IMR-90 (cell line): ENCODE data around the gene CCDC33. TPM values are rescaled to one million over a fixed set of nuclear protein-coding genes. Genes with fewer than 3 reads are reported as not detected.

ENCODE experiments used
- ATAC-seq: fragments of 200-7000 bp; cut with Tn5 transposase; 2 replicates; pipeline ENCODE4 v1.9.1; 2020; ENCODE audit warnings: low read depth, mild to moderate bottlenecking, moderate library complexity
- BruUV-seq: library from RNA; stranded (reverse); fragments of 400-500 nt; replicated peaks from 2 replicates; lab custom pipeline; 2021; lab: Mats Ljungman, UMichigan
- CTCF ChIA-PET: fragments of 300-600 bp; formaldehyde crosslinking; extraction: SDS; loops from one replicate; lab custom pipeline; 2021; ENCODE audit warnings: antibody characterized with exemption; lab: Yijun Ruan, JAX
- POLR2A ChIA-PET: fragments of 300-600 bp; sonication (Branson Sonifier 250); formaldehyde crosslinking; loops from one replicate; lab custom pipeline; 2022; ENCODE audit warnings: antibody characterized with exemption; ENCODE audit not compliant: unreplicated experiment; lab: Charles Lee
- DNase-seq: peaks from one replicate; pipeline ENCODE4 v3.0.0; 2013
- H2AFZ ChIP-seq: replicated peaks from 2 replicates; pipeline ENCODE3; 2013; ENCODE audit warnings: low read length, mild to moderate bottlenecking; ENCODE audit not compliant: poor library complexity
- H2AK5ac ChIP-seq: 2 replicates; pipeline ENCODE4 v1.6.1; 2013; ENCODE audit warnings: low read depth, low read length, inconsistent platforms
- H2AK9ac ChIP-seq: replicated peaks from 2 replicates; pipeline ENCODE3; 2013; ENCODE audit warnings: mild to moderate bottlenecking, low read depth, low read length, moderate library complexity; ENCODE audit not compliant: poor library complexity
- H2BK120ac ChIP-seq: 2 replicates; pipeline ENCODE4 v1.6.1; 2013; ENCODE audit warnings: low read depth, low read length, inconsistent platforms
- H2BK15ac ChIP-seq: 3 replicates; pipeline ENCODE4 v1.6.1; 2013; ENCODE audit warnings: low read depth, low read length, inconsistent platforms
- H2BK20ac ChIP-seq: 2 replicates; pipeline ENCODE4 v1.6.1; 2013; ENCODE audit warnings: low read depth, mild to moderate bottlenecking, inconsistent platforms, low read length, moderate library complexity
- H2BK5ac ChIP-seq: 2 replicates; pipeline ENCODE4 v1.6.1; 2013; ENCODE audit warnings: mild to moderate bottlenecking, low read depth, low read length, inconsistent platforms; ENCODE audit not compliant: poor library complexity, severe bottlenecking
- H3K14ac ChIP-seq: replicated peaks from 2 replicates; pipeline ENCODE4 v1.6.1; 2013; ENCODE audit warnings: low read depth, low read length, inconsistent platforms
- H3K18ac ChIP-seq: 2 replicates; pipeline ENCODE4 v1.6.1; 2013; ENCODE audit warnings: low read depth, low read length, control low read depth
- H3K23ac ChIP-seq: 2 replicates; pipeline ENCODE4 v1.6.1; 2013; ENCODE audit warnings: low read depth, low read length, inconsistent platforms
- H3K27ac ChIP-seq: 2 replicates; pipeline ENCODE4 v1.5.1; 2013; ENCODE audit warnings: mild to moderate bottlenecking, control low read depth, low read length; ENCODE audit not compliant: insufficient read depth
- H3K27me3 ChIP-seq: 2 replicates; pipeline ENCODE4 v1.6.1; 2013; ENCODE audit warnings: low read length; ENCODE audit not compliant: control insufficient read depth, insufficient read depth
- H3K36me3 ChIP-seq: 2 replicates; pipeline ENCODE4 v1.6.1; 2013; ENCODE audit warnings: low read length, mixed read lengths; ENCODE audit not compliant: control insufficient read depth, insufficient read depth
- H3K4ac ChIP-seq: 2 replicates; pipeline ENCODE4 v1.6.1; 2013; ENCODE audit warnings: low read depth, low read length, inconsistent platforms
- H3K4me1 ChIP-seq: 2 replicates; pipeline ENCODE4 v1.6.1; 2013; ENCODE audit warnings: low read length, mixed read lengths; ENCODE audit not compliant: control insufficient read depth, insufficient read depth
- H3K4me2 ChIP-seq: 2 replicates; pipeline ENCODE4 v1.6.1; 2013; ENCODE audit warnings: low read depth, mild to moderate bottlenecking, control low read depth, low read length, moderate library complexity
- H3K4me3 ChIP-seq: 2 replicates; pipeline ENCODE4 v1.5.1; 2013; ENCODE audit warnings: low read depth, mild to moderate bottlenecking, control low read depth, low read length, moderate library complexity; ENCODE audit not compliant: insufficient read depth
- H3K56ac ChIP-seq: 2 replicates; pipeline ENCODE4 v1.6.1; 2013; ENCODE audit warnings: low read length, inconsistent platforms; ENCODE audit not compliant: insufficient read depth; ENCODE audit errors: extremely low read depth
- H3K79me1 ChIP-seq, 2 experiments: 2 replicates each; pipeline ENCODE4 v1.6.1; 2013; ENCODE audit warnings: low read length in 2 of 2, inconsistent platforms in 1 of 2, low read depth in 1 of 2
- H3K9ac ChIP-seq: 2 replicates; pipeline ENCODE4 v1.6.1; 2013; ENCODE audit warnings: low read depth, low read length, control low read depth
- H3K9me1 ChIP-seq: 2 replicates; pipeline ENCODE4 v1.6.1; 2013; ENCODE audit warnings: low read length, inconsistent platforms; ENCODE audit not compliant: insufficient read depth
- H3K9me3 ChIP-seq: 2 replicates; pipeline ENCODE4 v1.6.1; 2013; ENCODE audit warnings: low read length; ENCODE audit not compliant: control insufficient read depth, insufficient read depth
- H4K20me1 ChIP-seq: 2 replicates; pipeline ENCODE4 v1.6.1; 2013; ENCODE audit warnings: low read length, inconsistent platforms; ENCODE audit not compliant: insufficient read depth
- H4K5ac ChIP-seq: 2 replicates; pipeline ENCODE4 v1.6.1; 2013; ENCODE audit warnings: mild to moderate bottlenecking, low read depth, low read length, control low read depth
- H4K8ac ChIP-seq, 2 experiments: 2 replicates each; pipeline ENCODE4 v1.6.1; 2013; ENCODE audit warnings: low read depth in 2 of 2, low read length in 2 of 2, control low read depth in 1 of 2, inconsistent platforms in 1 of 2
- H4K91ac ChIP-seq: 2 replicates; pipeline ENCODE4 v1.6.1; 2013; ENCODE audit warnings: low read depth, low read length, inconsistent platforms; ENCODE audit not compliant: insufficient read depth
- BHLHE40 ChIP-seq: fragments of 150-350 bp; IDR thresholded peaks from 2 replicates; pipeline ENCODE4 v1.6.1; 2016; ENCODE audit warnings: mild to moderate bottlenecking, low read depth, low read length
- CEBPB ChIP-seq: IDR thresholded peaks from 2 replicates; pipeline ENCODE4 v1.6.1; 2012; ENCODE audit warnings: low read depth, low read length, improper control_type of control experiment
- CHD1 ChIP-seq: IDR thresholded peaks from 2 replicates; pipeline ENCODE4 v1.6.1; 2012; ENCODE audit warnings: low read depth, low read length, improper control_type of control experiment
- CTCF ChIP-seq: conservative IDR thresholded peaks from 2 replicates; pipeline ENCODE4 v1.5.1; 2012; ENCODE audit warnings: mild to moderate bottlenecking, low read depth, low read length, improper control_type of control experiment
- FOS ChIP-seq: fragments of 150-350 bp; IDR thresholded peaks from 2 replicates; pipeline ENCODE4 v1.6.1; 2016; ENCODE audit warnings: low read depth, low read length
- MAFK ChIP-seq: IDR thresholded peaks from 2 replicates; pipeline ENCODE4 v1.6.1; 2012; ENCODE audit warnings: low read depth, low read length, improper control_type of control experiment
- NFE2L2 ChIP-seq: fragments of 150-350 bp; IDR thresholded peaks from 2 replicates; pipeline ENCODE4 v1.6.1; 2016; ENCODE audit warnings: low read depth, mild to moderate bottlenecking, low read length
- POLR2A ChIP-seq: IDR thresholded peaks from 2 replicates; pipeline ENCODE4 v1.6.1; 2012; ENCODE audit warnings: mild to moderate bottlenecking, low read depth, low read length
- RAD21 ChIP-seq: IDR thresholded peaks from 2 replicates; pipeline ENCODE4 v1.6.1; 2012; ENCODE audit warnings: low read length, improper control_type of control experiment
- RCOR1 ChIP-seq: IDR thresholded peaks from 2 replicates; pipeline ENCODE4 v1.6.1; 2012; ENCODE audit warnings: mild to moderate bottlenecking, low read length, improper control_type of control experiment; ENCODE audit not compliant: insufficient replicate concordance
- RFX5 ChIP-seq: IDR thresholded peaks from 2 replicates; pipeline ENCODE4 v1.8.0; 2012; ENCODE audit warnings: low read depth, mild to moderate bottlenecking, low read length, moderate library complexity
- SMC3 ChIP-seq: fragments of 150-350 bp; IDR thresholded peaks from 2 replicates; pipeline ENCODE4 v1.6.1; 2016; ENCODE audit warnings: low read depth, mild to moderate bottlenecking, antibody characterized with exemption, low read length, moderate library complexity
- WGBS, 2 experiments: methylation state at CpG; one replicate each; pipeline versions ENCODE4 v1.1.5 to v1.1.7; 2013; ENCODE audit warnings: missing lambda C conversion rate in 2 of 2; ENCODE audit not compliant: insufficient read length in 1 of 2; ENCODE audit errors: extremely low coverage in 2 of 2; 5-methylcytosine and 5-hydroxymethylcytosine counted together
- dilution Hi-C: fragments of 300-500 bp; cut with HindIII; formaldehyde crosslinking; loops from one replicate; pipeline ENCODE4 v1.14.3; 2018; ENCODE audit warnings: low sequenced_read_pairs; ENCODE audit not compliant: unreplicated experiment
- in situ Hi-C: fragments of 300-500 bp; cut with MboI; formaldehyde crosslinking; loops from 3 replicates; pipeline ENCODE4 v1.14.3; 2019; ENCODE audit warnings: low sequenced_read_pairs, inconsistent platforms, mixed read lengths
- intact Hi-C: fragments of 100-400 bp; cut with micrococcal nuclease; formaldehyde crosslinking; loops from 2 replicates; pipeline ENCODE4 v1.10.0; 2022
- polyA plus RNA-seq, 3 experiments: library from polyadenylated mRNA; depleted of rRNA; stranded (reverse); fragments of >200 nt; gene quantifications; 2 replicates each; pipeline ENCODE4 v1.2.3, GENCODE V29; 2012; ENCODE audit warnings: low replicate concordance in 1 of 3
- total RNA-seq: library from RNA; depleted of rRNA; stranded (reverse); fragments of >200 nt; gene quantifications from 2 replicates; pipeline ENCODE4 v1.2.3, GENCODE V29; 2012
- TF ChIP-seq, protein P1 (sequence below): fragments of 150-350 bp; IDR thresholded peaks from 2 replicates; pipeline ENCODE4 v1.6.1; 2016; ENCODE audit warnings: low read depth, mild to moderate bottlenecking, low read length, moderate library complexity, borderline replicate concordance

Gene CCDC33
- total and polyA plus RNA-seq, 2 of the 4 experiments (the other 2 are of a cell fraction), result not detected

DNA sequence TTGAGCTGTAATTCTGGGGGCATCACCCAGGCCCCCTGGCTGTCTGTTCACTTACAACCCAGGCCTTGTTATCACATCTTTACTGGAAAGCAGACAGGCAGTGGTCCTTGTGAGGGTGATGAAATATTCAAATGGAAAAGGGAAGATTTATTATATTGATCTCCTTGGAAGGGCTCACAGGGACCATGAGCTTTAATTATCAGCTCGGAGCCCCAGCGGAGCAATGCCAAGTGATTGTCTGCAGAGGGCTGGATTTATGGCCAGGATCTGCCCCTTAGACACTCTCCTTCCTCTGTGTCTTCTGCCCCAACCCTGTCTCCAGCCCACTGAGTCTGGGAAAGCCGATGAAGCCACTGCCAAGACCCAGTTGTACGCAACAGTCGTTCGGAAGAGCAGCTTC lies 31.9 kb downstream of the CCDC33 start:
- H3K27me3 ChIP-seq, result peaks cover 65% of the 10 kb centered on the region
- no peak overlapping the region for H3K27ac ChIP-seq
- H2BK5ac ChIP-seq, result no peak overlapping the region
- WGBS, 2 experiments, result no CpG with 5 or more reads among the region's 6 CpGs
- no peak overlapping the region for H4K91ac ChIP-seq
- no peak overlapping the region for H3K9ac ChIP-seq
- ChIA-PET CTCF (no interaction called here), POLR2A (no interaction called here)
- no peaks in the 10 kb centered on the region for H4K20me1 ChIP-seq
- H3K9me1 ChIP-seq, result no peaks in the 10 kb centered on the region
- H2BK120ac ChIP-seq, result no peak overlapping the region
- H2BK15ac ChIP-seq, result no peak overlapping the region
- no peak overlapping the region for H2BK20ac ChIP-seq
- DNase-seq (no peak), ATAC-seq (no peak)
- H4K5ac ChIP-seq, result no peak overlapping the region
- dilution Hi-C loops (no loop called here), intact Hi-C loops (no loop called here), in situ Hi-C loops (no loop called here)
- no peaks in the 10 kb centered on the region for H3K79me1 ChIP-seq
- no peak overlapping the region for H4K8ac ChIP-seq
- H3K18ac ChIP-seq, result no peak overlapping the region
- no peak for TF ChIP-seq CTCF
- TF ChIP-seq RAD21, result no peak
- no peak for TF ChIP-seq POLR2A
- TF ChIP-seq RCOR1, result no peak
- no peak for TF ChIP-seq CEBPB
- TF ChIP-seq, protein P1, sequence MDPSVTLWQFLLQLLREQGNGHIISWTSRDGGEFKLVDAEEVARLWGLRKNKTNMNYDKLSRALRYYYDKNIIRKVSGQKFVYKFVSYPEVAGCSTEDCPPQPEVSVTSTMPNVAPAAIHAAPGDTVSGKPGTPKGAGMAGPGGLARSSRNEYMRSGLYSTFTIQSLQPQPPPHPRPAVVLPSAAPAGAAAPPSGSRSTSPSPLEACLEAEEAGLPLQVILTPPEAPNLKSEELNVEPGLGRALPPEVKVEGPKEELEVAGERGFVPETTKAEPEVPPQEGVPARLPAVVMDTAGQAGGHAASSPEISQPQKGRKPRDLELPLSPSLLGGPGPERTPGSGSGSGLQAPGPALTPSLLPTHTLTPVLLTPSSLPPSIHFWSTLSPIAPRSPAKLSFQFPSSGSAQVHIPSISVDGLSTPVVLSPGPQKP, result no peak
- TF ChIP-seq RFX5, result no peak
- no peak for TF ChIP-seq CHD1
- TF ChIP-seq BHLHE40, result no peak
- TF ChIP-seq FOS, result no peak
- no peak for TF ChIP-seq NFE2L2
- TF ChIP-seq MAFK, result no peak
- no peak for TF ChIP-seq SMC3
- H3K23ac ChIP-seq, result no peak overlapping the region
- no peak overlapping the region for H3K4me2 ChIP-seq
- no peak overlapping the region for H3K4ac ChIP-seq
- no peak overlapping the region for H2AK9ac ChIP-seq
- BruUV-seq, result no TSS peak
- H3K4me1 ChIP-seq, result no peaks in the 10 kb centered on the region
- no peak overlapping the region for H3K4me3 ChIP-seq
- no peak overlapping the region for H2AK5ac ChIP-seq
- no peaks in the 10 kb centered on the region for H3K36me3 ChIP-seq
- no peak overlapping the region for H2AFZ ChIP-seq
- H3K9me3 ChIP-seq, result no peaks in the 10 kb centered on the region
- H3K56ac ChIP-seq, result no peak overlapping the region
- H3K14ac ChIP-seq, result no peak overlapping the region
